Motor neuron (in vitro differentiated cells): ENCODE data around the gene RGL3. TPM values are rescaled to one million over a fixed set of nuclear protein-coding genes. Genes with fewer than 3 reads are reported as not detected.

Experiments used
- ATAC-seq, 8 experiments: fragments of 200-7000 bp; cut with Tn5 transposase; replicated peaks in 6 of 8; 2 replicates each; pipeline ENCODE4 v1.8.0; 2021; ENCODE audit warnings: mild to moderate bottlenecking in 8 of 8, moderate library complexity in 8 of 8
- H3K27ac ChIP-seq, 2 donors: fragments of 250-450 bp; sonication (Bioruptor Pico); 2 replicates each; pipeline ENCODE4 v1.9.0; 2021; ENCODE audit warnings: antibody characterized with exemption in 2 of 2, mild to moderate bottlenecking in 2 of 2, moderate library complexity in 1 of 2
- H3K4me1 ChIP-seq, 2 donors: fragments of 250-450 bp; sonication (Bioruptor Pico); replicated peaks in 1 of 2; 2 replicates each; pipeline ENCODE4 v1.6.1; 2021; ENCODE audit warnings: antibody characterized with exemption in 2 of 2, mild to moderate bottlenecking in 2 of 2, moderate library complexity in 1 of 2
- H3K4me3 ChIP-seq, 5 donors: fragments of 250-450 bp; sonication (Bioruptor Pico); 2 replicates each; pipeline ENCODE4 v1.9.0; 2021; ENCODE audit warnings: antibody characterized with exemption in 5 of 5, mild to moderate bottlenecking in 5 of 5, moderate library complexity in 4 of 5
- WGBS, 10 experiments: fragments of 450-650 bp; shearing (Covaris generic); methylation state at CpG; one replicate each; pipeline ENCODE4 v1.0.0; 2022; 5-methylcytosine and 5-hydroxymethylcytosine counted together
- in situ Hi-C, 9 experiments: fragments of 400-800 bp; cut with MboI; loops; one replicate each; pipeline ENCODE4 v1.15.0; 2021; ENCODE audit warnings: low sequenced_read_pairs in 9 of 9, low pct_unique_long_range_greater_than_20kb in 2 of 9; ENCODE audit not compliant: unreplicated experiment in 9 of 9
- total RNA-seq, 8 experiments: library from RNA; unstranded; fragments of 300-600 nt; gene quantifications; 2 replicates each; pipeline versions ENCODE4 v1.2.3 to v1.2.4, GENCODE V29; 2022

RGL3 gene
- total RNA-seq, 8 experiments from 2014 or later: 0.60 to 3.1 (median 1.2) TPM

GRCh38 chr19:11405846-11406643 lies 13.1 kb downstream of the RGL3 start:
- H3K4me3 ChIP-seq: no peak overlapping the region
- peak in 5 of 8 experiments; percentile 19 to 85 (median 47) for ATAC-seq
- 33 to 100% (median 89%) methylated on average over 1 to 8 of the region's 44 CpGs; no CpG with 5 or more reads in 2 of the 10 experiments for WGBS, 10 experiments
- H3K4me1 ChIP-seq: no peaks in the 10 kb centered on the region
- in situ Hi-C loops: no loop called here
- no peak overlapping the region for H3K27ac ChIP-seq

- Histone ChIP-seq H3K27ac (no peak overlapping the region), H3K4me1 (no peaks in the 10 kb centered on the region), H3K4me3 (no peak overlapping the region)
- in situ Hi-C loops: no loop called here
- 10 to 67% (median 42%) methylated on average over 2 to 6 of the region's 9 CpGs; no CpG with 5 or more reads in 3 of the 10 experiments for WGBS, 10 experiments
- peak in 2 of 8 experiments; percentile 32 to 41 for ATAC-seq
These were observed 14.4 kb downstream of the RGL3 start for GRCh38 chr19:11404588-11405222.

GRCh38 chr19:11401808-11402543 lies 17.1 kb downstream of the RGL3 start:
- Histone ChIP-seq H3K4me3 (no peak overlapping the region), H3K27ac (no peak overlapping the region), H3K4me1 (peaks cover 0 to 2% of the 10 kb centered on the region in 2 donors)
- 87 to 100% (median 100%) methylated on average over 1 to 3 of the region's 9 CpGs; no CpG with 5 or more reads in 7 of the 10 experiments for WGBS, 10 experiments
- in situ Hi-C loops: no loop called here
- ATAC-seq: no peak

- in situ Hi-C loops: no loop called here
- no peak for ATAC-seq
- H3K4me3 ChIP-seq: no peak overlapping the region
- no peak overlapping the region for H3K27ac ChIP-seq
- 18 to 86% (median 71%) methylated on average over 1 of the region's 1 CpG; no CpG with 5 or more reads in 4 of the 10 experiments for WGBS, 10 experiments
- H3K4me1 ChIP-seq: peaks cover 0 to 2% of the 10 kb centered on the region in 2 donors
These were observed 18.3 kb downstream of the RGL3 start for GRCh38 chr19:11400798-11401197.

- Histone ChIP-seq H3K27ac (no peak overlapping the region), H3K4me1 (peaks cover 0 to 2% of the 10 kb centered on the region in 2 donors), H3K4me3 (no peak overlapping the region)
- 48 to 95% (median 90%) methylated on average over 1 to 4 of the region's 9 CpGs; no CpG with 5 or more reads in 6 of the 10 experiments for WGBS, 10 experiments
- ATAC-seq: no peak
- in situ Hi-C loops: no loop called here
These were observed 19.4 kb downstream of the RGL3 start for GRCh38 chr19:11399667-11400066.

- peaks cover 0 to 2% of the 10 kb centered on the region in 2 donors for H3K4me1 ChIP-seq
- H3K27ac ChIP-seq: no peak overlapping the region
- 60 to 80% methylated on average over 1 to 2 of the region's 22 CpGs; no CpG with 5 or more reads in 8 of the 10 experiments for WGBS, 10 experiments
- no peak overlapping the region for H3K4me3 ChIP-seq
- in situ Hi-C loops: no loop called here
- no peak for ATAC-seq
These were observed 22.0 kb downstream of the RGL3 start for GRCh38 chr19:11397089-11397610.

GRCh38 chr19:11390933-11391680 lies 28.0 kb downstream of the RGL3 start:
- ATAC-seq: no peak
- 47 to 100% (median 73%) methylated on average over 1 to 4 of the region's 4 CpGs; no CpG with 5 or more reads in 1 of the 10 experiments for WGBS, 10 experiments
- Histone ChIP-seq H3K4me1 (no peaks in the 10 kb centered on the region), H3K4me3 (no peak overlapping the region), H3K27ac (no peak overlapping the region)
- in situ Hi-C loops: no loop called here

- 56 to 83% (median 70%) methylated on average over 1 to 2 of the region's 2 CpGs; no CpG with 5 or more reads in 6 of the 10 experiments for WGBS, 10 experiments
- no peak for ATAC-seq
- H3K4me1 ChIP-seq: no peaks in the 10 kb centered on the region
- in situ Hi-C loops: no loop called here
- H3K4me3 ChIP-seq: no peak overlapping the region
- no peak overlapping the region for H3K27ac ChIP-seq
These were observed 28.8 kb downstream of the RGL3 start for GRCh38 chr19:11390359-11390758.

- H3K4me1 ChIP-seq: peaks cover 4 to 6% of the 10 kb centered on the region in 2 donors
- 53 to 78% (median 65%) methylated on average over 5 to 15 of the region's 19 CpGs; no CpG with 5 or more reads in 2 of the 10 experiments for WGBS, 10 experiments
- ATAC-seq: no peak
- H3K4me3 ChIP-seq: no peak overlapping the region
- no peak overlapping the region for H3K27ac ChIP-seq
- in situ Hi-C loops: no loop called here
These were observed 31.7 kb downstream of the RGL3 start for GRCh38 chr19:11387162-11388034.

GRCh38 chr19:11384778-11385129 lies 34.4 kb downstream of the RGL3 start:
- ATAC-seq: no peak
- H3K4me1 ChIP-seq: peaks cover 4 to 6% of the 10 kb centered on the region in 2 donors
- no peak overlapping the region for H3K27ac ChIP-seq
- no peak overlapping the region for H3K4me3 ChIP-seq
- WGBS, 10 experiments: 57 to 89% (median 84%) methylated on average over 2 to 5 of the region's 5 CpGs; no CpG with 5 or more reads in 5 of the 10 experiments
- in situ Hi-C loops: no loop called here

GRCh38 chr19:11383706-11384048 lies 35.4 kb downstream of the RGL3 start:
- in situ Hi-C loops: no loop called here
- H3K4me3 ChIP-seq: peak overlapping the region in 4 of 5 donors; percentile 19 to 44 (median 41)
- peaks cover 4 to 6% of the 10 kb centered on the region in 2 donors for H3K4me1 ChIP-seq
- WGBS, 10 experiments: no CpG with 5 or more reads among the region's 9 CpGs
- peak overlapping the region in 1 of 2 donors; percentile 84 for H3K27ac ChIP-seq
- ATAC-seq: peak in 2 of 8 experiments; percentile 0
